Bronchial epithelial cell (primary cell): Measurements from ENCODE around the gene RNF103. TPM values are rescaled to one million over a fixed set of nuclear protein-coding genes. Genes with fewer than 3 reads are reported as not detected.

Experiments used
- DNase-seq: peaks from one replicate; pipeline ENCODE4 v3.0.0-alpha.2; 2010; ENCODE audit warnings: low read depth
- FAIRE-seq: peaks from 2 replicates; lab custom pipeline; 2011; peaks lifted over from hg19 to GRCh38; lab: Jason Lieb, UNC
- H3K27me3 ChIP-seq: 2 replicates; pipeline ENCODE4 v1.5.1; 2011; ENCODE audit warnings: low read length; ENCODE audit not compliant: control insufficient read depth, insufficient read depth
- H3K36me3 ChIP-seq: 2 replicates; pipeline ENCODE4 v1.5.1; 2011; ENCODE audit warnings: low read length; ENCODE audit not compliant: control insufficient read depth, insufficient read depth
- H3K4me3 ChIP-seq: 2 replicates; pipeline ENCODE4 v1.5.1; 2011; ENCODE audit warnings: mild to moderate bottlenecking, low read depth, low read length, control low read depth
- total RNA-seq: library from RNA; depleted of rRNA; stranded (reverse); fragments of >200 nt; gene quantifications from 2 replicates; pipeline ENCODE4 v1.2.1, GENCODE V29; 2014
- TF ChIP-seq, protein P1 (sequence below): IDR thresholded peaks from 2 replicates; pipeline ENCODE4 v1.5.1; 2011; ENCODE audit warnings: mild to moderate bottlenecking, moderate library complexity, low read length, control low read depth, inconsistent platforms; ENCODE audit not compliant: insufficient read depth, severe bottlenecking

Gene RNF103
- total RNA-seq, 1 donor from 2014 or later = 18.2 TPM

DNA sequence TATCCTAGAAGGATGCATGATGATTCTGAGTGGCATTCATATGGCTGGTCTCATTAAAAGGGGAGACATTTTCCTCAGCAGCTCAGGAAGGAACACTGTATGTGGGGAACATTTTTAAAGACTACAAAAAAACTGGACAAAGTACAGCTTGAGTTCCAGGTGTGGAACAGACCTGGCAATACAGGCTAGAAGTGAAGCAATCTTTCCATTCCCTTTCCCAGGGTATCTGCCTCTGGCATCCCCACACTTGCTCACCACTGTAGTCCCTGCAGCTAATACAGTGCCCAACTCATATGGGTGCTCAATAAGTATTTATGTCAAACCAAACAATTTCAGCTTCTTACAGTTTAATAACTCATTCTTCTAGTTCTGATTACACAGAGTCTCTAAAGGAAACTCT, 8.1 kb downstream of the RNF103 start:
- FAIRE-seq = no peak

DNA sequence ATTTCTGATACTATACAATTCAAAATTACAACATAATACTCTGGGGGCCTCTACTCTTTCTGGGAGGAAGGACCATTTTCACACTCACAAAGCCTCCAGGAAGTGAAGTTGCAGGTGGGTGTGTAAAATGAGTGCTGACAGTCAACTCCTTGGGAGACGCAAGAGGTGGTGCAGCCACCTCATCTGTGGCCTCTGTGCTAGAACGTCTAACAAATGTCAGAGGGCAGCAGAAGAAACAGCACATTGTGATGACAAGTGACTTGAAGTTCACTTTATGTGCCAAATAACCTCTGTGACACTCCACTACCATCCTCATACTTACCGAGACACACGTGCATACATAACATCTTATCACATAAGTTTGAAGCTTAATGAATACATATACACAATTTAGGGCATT, 10.2 kb downstream of the RNF103 start:
- peaks cover 4% of the 10 kb centered on the region for H3K36me3 ChIP-seq
- no peaks in the 10 kb centered on the region for H3K27me3 ChIP-seq
- DNase-seq = no peak
- no peak overlapping the region for H3K4me3 ChIP-seq
- TF ChIP-seq, protein P1, sequence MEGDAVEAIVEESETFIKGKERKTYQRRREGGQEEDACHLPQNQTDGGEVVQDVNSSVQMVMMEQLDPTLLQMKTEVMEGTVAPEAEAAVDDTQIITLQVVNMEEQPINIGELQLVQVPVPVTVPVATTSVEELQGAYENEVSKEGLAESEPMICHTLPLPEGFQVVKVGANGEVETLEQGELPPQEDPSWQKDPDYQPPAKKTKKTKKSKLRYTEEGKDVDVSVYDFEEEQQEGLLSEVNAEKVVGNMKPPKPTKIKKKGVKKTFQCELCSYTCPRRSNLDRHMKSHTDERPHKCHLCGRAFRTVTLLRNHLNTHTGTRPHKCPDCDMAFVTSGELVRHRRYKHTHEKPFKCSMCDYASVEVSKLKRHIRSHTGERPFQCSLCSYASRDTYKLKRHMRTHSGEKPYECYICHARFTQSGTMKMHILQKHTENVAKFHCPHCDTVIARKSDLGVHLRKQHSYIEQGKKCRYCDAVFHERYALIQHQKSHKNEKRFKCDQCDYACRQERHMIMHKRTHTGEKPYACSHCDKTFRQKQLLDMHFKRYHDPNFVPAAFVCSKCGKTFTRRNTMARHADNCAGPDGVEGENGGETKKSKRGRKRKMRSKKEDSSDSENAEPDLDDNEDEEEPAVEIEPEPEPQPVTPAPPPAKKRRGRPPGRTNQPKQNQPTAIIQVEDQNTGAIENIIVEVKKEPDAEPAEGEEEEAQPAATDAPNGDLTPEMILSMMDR = no peak
- FAIRE-seq = no peak

More for the DNA sequence above, 8.1 kb downstream of the RNF103 start:
- TF ChIP-seq, protein P1 = no peak
- no peaks in the 10 kb centered on the region for H3K27me3 ChIP-seq
- H3K4me3 ChIP-seq = no peak overlapping the region
- no peak for DNase-seq
- H3K36me3 ChIP-seq = peaks cover 2% of the 10 kb centered on the region

DNA sequence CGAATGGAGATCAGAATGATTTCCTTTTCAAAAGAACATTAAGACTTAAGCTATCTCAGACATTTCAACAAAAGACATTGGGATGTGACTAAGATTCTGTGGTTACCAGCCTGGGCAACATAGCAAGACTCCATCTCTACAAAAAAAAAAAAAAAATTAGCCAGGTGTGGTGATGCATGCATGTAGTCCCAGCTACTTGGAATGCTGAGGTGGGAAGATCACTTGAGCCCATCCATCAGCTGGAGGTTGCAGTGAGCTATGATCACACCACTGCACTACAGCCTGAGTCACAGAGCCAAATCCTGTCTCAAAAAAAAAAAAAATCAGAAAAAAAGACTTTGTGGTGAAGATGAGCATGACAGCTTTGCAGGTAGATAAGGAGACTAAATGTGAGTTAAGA, 12.8 kb downstream of the RNF103 start:
- peaks cover 2% of the 10 kb centered on the region for H3K36me3 ChIP-seq
- FAIRE-seq (no peak), DNase-seq (no peak)
- TF ChIP-seq, protein P1 = no peak
- H3K4me3 ChIP-seq = no peak overlapping the region
- no peaks in the 10 kb centered on the region for H3K27me3 ChIP-seq

DNA sequence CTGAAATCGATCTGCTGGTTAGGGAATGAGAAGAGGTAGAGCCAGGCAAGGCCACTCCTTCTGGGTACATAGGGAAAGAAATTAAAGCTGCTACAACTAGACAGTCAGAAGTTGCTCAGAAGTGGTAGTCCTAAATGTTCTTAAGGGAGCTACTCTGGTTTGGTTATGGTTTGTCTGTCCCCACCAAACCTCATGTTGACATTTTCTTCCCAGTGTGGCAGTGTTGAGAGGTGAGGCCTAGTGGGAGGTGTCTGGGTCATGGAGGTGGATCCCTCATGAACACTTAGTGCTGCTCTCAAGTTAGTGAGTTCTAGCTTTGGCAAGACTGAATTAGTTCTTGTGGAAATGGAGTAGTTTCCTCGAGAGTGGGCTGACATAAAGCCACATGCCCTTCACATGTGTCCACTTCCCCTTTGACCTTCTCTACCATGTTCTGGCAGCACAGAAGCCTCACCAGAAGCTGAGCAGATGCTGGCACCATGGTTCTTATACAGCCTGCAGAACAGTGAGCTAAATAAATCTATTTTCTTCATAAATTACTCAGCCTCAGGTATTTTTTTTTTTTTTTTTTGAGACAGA, 14.7 kb downstream of the RNF103 start:
- TF ChIP-seq, protein P1 = no peak
- no peak for FAIRE-seq
- H3K36me3 ChIP-seq = peaks cover 2% of the 10 kb centered on the region
- no peak for DNase-seq
- H3K27me3 ChIP-seq = no peaks in the 10 kb centered on the region
- no peak overlapping the region for H3K4me3 ChIP-seq

DNA sequence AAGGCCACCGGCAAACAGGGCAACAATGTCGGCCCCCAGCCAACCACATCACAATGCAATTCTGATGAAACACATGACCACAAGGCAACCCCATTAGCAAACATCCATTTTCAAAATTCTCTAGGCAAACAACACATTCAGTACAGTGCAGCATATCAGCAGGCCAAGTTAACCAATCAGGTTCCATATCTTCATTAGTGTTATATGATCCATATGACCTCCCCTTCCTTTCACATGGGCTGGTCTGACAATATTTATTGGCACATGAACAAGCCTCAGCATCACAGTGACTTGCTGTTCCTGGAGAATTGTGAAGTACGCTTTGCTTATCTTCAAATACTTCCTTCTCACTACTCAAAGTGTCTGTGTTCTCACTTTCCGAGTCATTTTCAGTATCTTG, 19.8 kb downstream of the RNF103 start:
- DNase-seq = no peak
- TF ChIP-seq, protein P1 = no peak
- FAIRE-seq = no peak
- no peaks in the 10 kb centered on the region for H3K27me3 ChIP-seq
- H3K4me3 ChIP-seq = no peak overlapping the region
- peaks cover 2% of the 10 kb centered on the region for H3K36me3 ChIP-seq

DNA sequence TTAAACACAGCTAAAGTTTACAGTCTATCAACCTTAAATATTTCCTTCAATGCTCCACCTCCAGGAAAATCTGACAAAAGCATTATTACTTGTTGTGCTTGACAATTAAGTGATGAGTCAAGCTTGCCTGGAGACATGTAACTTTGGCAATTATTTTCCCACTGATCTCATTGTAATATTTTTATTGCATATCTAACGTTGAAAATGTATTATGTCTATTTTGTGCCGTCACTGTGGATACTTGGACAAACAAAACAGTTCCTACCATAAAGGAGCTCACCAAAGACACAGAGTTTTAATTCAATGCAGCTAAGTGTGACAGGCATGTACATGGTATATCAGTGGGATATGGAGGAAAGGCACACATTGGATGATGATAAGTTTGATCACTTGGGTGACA, 24.7 kb downstream of the RNF103 start:
- no peaks in the 10 kb centered on the region for H3K36me3 ChIP-seq
- DNase-seq (peak; percentile 52), FAIRE-seq (no peak)
- H3K27me3 ChIP-seq = no peaks in the 10 kb centered on the region
- TF ChIP-seq, protein P1 = no peak
- H3K4me3 ChIP-seq = no peak overlapping the region
